SK-N-MC (cell line): Measurements from ENCODE around the gene CAST.

ENCODE experiments used
- EZH2 ChIP-seq: fragments of 200-600 bp; sonication (generic); IDR thresholded peaks from one replicate; pipeline ENCODE4 v1.6.1; 2017; ENCODE audit warnings: antibody characterized with exemption
- POLR2AphosphoS5 ChIP-seq: IDR thresholded peaks from 2 replicates; pipeline ENCODE4 v1.6.1; 2012; ENCODE audit warnings: mild to moderate bottlenecking, low read depth, low read length, borderline replicate concordance

GRCh38 chr5:96625365-96625764 is 36.8 kb upstream of the CAST start:
- TF ChIP-seq POLR2AphosphoS5 (no peak), EZH2 (no peak)
